ENCODE measurements around the gene CERS6.

DNA sequence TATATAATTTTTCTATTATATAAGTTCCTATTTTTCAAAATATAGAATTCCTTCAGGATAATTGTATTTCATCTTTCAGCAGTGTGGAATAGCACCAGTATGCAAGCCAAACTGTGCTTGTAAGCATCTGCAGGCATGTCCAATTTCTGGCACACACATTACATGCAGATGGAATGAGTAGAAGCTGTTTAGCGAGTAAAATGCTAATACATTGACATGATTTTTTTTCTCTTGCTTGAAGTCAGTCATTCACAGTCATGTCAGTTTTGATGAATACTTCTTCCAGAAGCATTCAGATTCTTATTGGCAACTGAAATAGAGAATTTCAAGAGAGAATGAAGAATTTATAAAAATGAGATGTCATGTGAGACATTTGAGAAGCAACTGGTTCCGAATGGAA, 109.4 kb downstream of the CERS6 start:
- TF ChIP-seq GATA3 (IDR thresholded peaks at IDR 0.05; ENCODE audit: low read depth, low read length) (no peak), GATA2 (IDR thresholded peaks at IDR 0.05; ENCODE audit: low read depth, low read length) (no peak)
